Measurements from ENCODE around the gene SPHK2.

Gene SPHK2

GRCh38 chr19:48634036-48634342 lies 14.7 kb downstream of the SPHK2 start:
- intact Hi-C loops (cut with micrococcal nuclease), result no loop called here
- peak overlapping the region; percentile 99 for H3K4me3 Mint-ChIP-seq
- peak overlapping the region; percentile 94 for H3K27ac Mint-ChIP-seq
- no peaks in the 10 kb centered on the region for H3K27me3 Mint-ChIP-seq
- peaks cover 76% of the 10 kb centered on the region for H3K4me1 Mint-ChIP-seq (ENCODE audit: low read depth)
- peaks cover 85% of the 10 kb centered on the region for H3K36me3 Mint-ChIP-seq (ENCODE audit: low read depth)
- H3K9me3 Mint-ChIP-seq, result no peaks in the 10 kb centered on the region

GRCh38 chr19:48634424-48635262 lies 15.3 kb downstream of the SPHK2 start:
- peaks cover 83% of the 10 kb centered on the region for H3K36me3 Mint-ChIP-seq (ENCODE audit: low read depth)
- H3K9me3 Mint-ChIP-seq, result no peaks in the 10 kb centered on the region
- no peaks in the 10 kb centered on the region for H3K27me3 Mint-ChIP-seq
- intact Hi-C loops (cut with micrococcal nuclease), result no loop called here
- peak overlapping the region; percentile 99 for H3K4me3 Mint-ChIP-seq
- H3K4me1 Mint-ChIP-seq (ENCODE audit: low read depth), result peaks cover 80% of the 10 kb centered on the region
- peak overlapping the region; percentile 94 for H3K27ac Mint-ChIP-seq

- Mint-ChIP-seq H3K9me3 (no peaks in the 10 kb centered on the region), H3K27ac (peak overlapping the region; percentile 94), H3K27me3 (no peaks in the 10 kb centered on the region), H3K4me1 (ENCODE audit: low read depth) (peaks cover 79% of the 10 kb centered on the region), H3K36me3 (ENCODE audit: low read depth) (peaks cover 79% of the 10 kb centered on the region), H3K4me3 (peak overlapping the region; percentile 99)
- intact Hi-C loops (cut with micrococcal nuclease), result no loop called here
These were observed 16.1 kb downstream of the SPHK2 start for GRCh38 chr19:48635263-48635965.

GRCh38 chr19:48635966-48636858 lies 16.9 kb downstream of the SPHK2 start:
- Mint-ChIP-seq H3K27me3 (no peaks in the 10 kb centered on the region), H3K4me3 (peak overlapping the region; percentile 99), H3K9me3 (no peaks in the 10 kb centered on the region), H3K4me1 (ENCODE audit: low read depth) (peaks cover 71% of the 10 kb centered on the region), H3K36me3 (ENCODE audit: low read depth) (peaks cover 71% of the 10 kb centered on the region), H3K27ac (peak overlapping the region; percentile 94)
- intact Hi-C loops (cut with micrococcal nuclease), result no loop called here

GRCh38 chr19:48636859-48637448 lies 17.6 kb downstream of the SPHK2 start, which contains the start of gene DBP:
TSS of gene DBP (minus strand) at chr19:48637379. CDS start at chr19:48636994, 385 bp downstream.
- peaks cover 68% of the 10 kb centered on the region for H3K4me1 Mint-ChIP-seq (ENCODE audit: low read depth)
- no peaks in the 10 kb centered on the region for H3K27me3 Mint-ChIP-seq
- intact Hi-C loops (cut with micrococcal nuclease), result loop anchor here (1.0 kb wide), 1 partner anchor 18 kb away; the partner anchor contains the start of genes RPL18 and SPHK2
- H3K4me3 Mint-ChIP-seq, result peak within 1 kb of the TSS; percentile 99
- peaks cover 64% of the 10 kb centered on the region for H3K36me3 Mint-ChIP-seq (ENCODE audit: low read depth)
- H3K27ac Mint-ChIP-seq, result peak within 1 kb of the TSS; percentile 94
- no peaks in the 10 kb centered on the region for H3K9me3 Mint-ChIP-seq

GRCh38 chr19:48637449-48637947 lies 18.2 kb downstream of the SPHK2 start:
- Mint-ChIP-seq H3K4me1 (ENCODE audit: low read depth) (peaks cover 62% of the 10 kb centered on the region), H3K27ac (peak overlapping the region; percentile 94), H3K4me3 (peak overlapping the region; percentile 99), H3K27me3 (no peaks in the 10 kb centered on the region), H3K36me3 (ENCODE audit: low read depth) (peaks cover 58% of the 10 kb centered on the region), H3K9me3 (no peaks in the 10 kb centered on the region)
- intact Hi-C loops (cut with micrococcal nuclease), result loop anchor here (1.0 kb wide), 1 partner anchor 18 kb away; the partner anchor contains the start of genes RPL18 and SPHK2

GRCh38 chr19:48637948-48638830 lies 18.9 kb downstream of the SPHK2 start:
- Mint-ChIP-seq H3K4me3 (peak overlapping the region; percentile 99), H3K27me3 (no peaks in the 10 kb centered on the region), H3K27ac (peak overlapping the region; percentile 94)

GRCh38 chr19:48638831-48639381 lies 19.6 kb downstream of the SPHK2 start:
- Mint-ChIP-seq H3K9me3 (no peaks in the 10 kb centered on the region), H3K27me3 (no peaks in the 10 kb centered on the region), H3K27ac (peak overlapping the region; percentile 94), H3K36me3 (ENCODE audit: low read depth) (peaks cover 47% of the 10 kb centered on the region), H3K4me1 (ENCODE audit: low read depth) (peaks cover 48% of the 10 kb centered on the region), H3K4me3 (peak overlapping the region; percentile 99)
- intact Hi-C loops (cut with micrococcal nuclease), result no loop called here

More at GRCh38 chr19:48637948-48638830, 18.9 kb downstream of the SPHK2 start:
- no peaks in the 10 kb centered on the region for H3K9me3 Mint-ChIP-seq
- H3K36me3 Mint-ChIP-seq (ENCODE audit: low read depth), result peaks cover 51% of the 10 kb centered on the region
- intact Hi-C loops (cut with micrococcal nuclease), result loop anchor here (1.0 kb wide), 1 partner anchor 19 kb away; the partner anchor contains the start of genes RPL18 and SPHK2
- peaks cover 55% of the 10 kb centered on the region for H3K4me1 Mint-ChIP-seq (ENCODE audit: low read depth)

- Mint-ChIP-seq H3K4me3 (peak overlapping the region; percentile 43), H3K27me3 (no peaks in the 10 kb centered on the region), H3K9me3 (no peaks in the 10 kb centered on the region), H3K4me1 (ENCODE audit: low read depth) (peaks cover 48% of the 10 kb centered on the region), H3K36me3 (ENCODE audit: low read depth) (peaks cover 45% of the 10 kb centered on the region), H3K27ac (peak overlapping the region; percentile 94)
- intact Hi-C loops (cut with micrococcal nuclease), result loop anchor here (10.0 kb wide), 1 partner anchor 145 kb away; no protein-coding TSS in a partner anchor
These were observed 20.4 kb downstream of the SPHK2 start for GRCh38 chr19:48639483-48640375.

- intact Hi-C loops (cut with micrococcal nuclease), result loop anchor here (10.0 kb wide), 1 partner anchor 143 kb away; no protein-coding TSS in a partner anchor
- H3K27me3 Mint-ChIP-seq, result no peaks in the 10 kb centered on the region
- peaks cover 27% of the 10 kb centered on the region for H3K36me3 Mint-ChIP-seq (ENCODE audit: low read depth)
- H3K9me3 Mint-ChIP-seq, result no peaks in the 10 kb centered on the region
- no peak overlapping the region for H3K27ac Mint-ChIP-seq
- H3K4me3 Mint-ChIP-seq, result no peak overlapping the region
- H3K4me1 Mint-ChIP-seq (ENCODE audit: low read depth), result peaks cover 56% of the 10 kb centered on the region
These were observed 22.5 kb downstream of the SPHK2 start for GRCh38 chr19:48641850-48642249.

GRCh38 chr19:48642862-48643261 lies 23.6 kb downstream of the SPHK2 start:
- H3K27ac Mint-ChIP-seq, result no peak overlapping the region

More at GRCh38 chr19:48642862-48643261, 23.6 kb downstream of the SPHK2 start:
- intact Hi-C loops (cut with micrococcal nuclease), result loop anchor here (10.0 kb wide), 1 partner anchor 142 kb away; no protein-coding TSS in a partner anchor
- H3K4me3 Mint-ChIP-seq, result no peak overlapping the region
- H3K36me3 Mint-ChIP-seq (ENCODE audit: low read depth), result peaks cover 20% of the 10 kb centered on the region
- H3K9me3 Mint-ChIP-seq, result no peaks in the 10 kb centered on the region
- H3K4me1 Mint-ChIP-seq (ENCODE audit: low read depth), result peaks cover 59% of the 10 kb centered on the region
- no peaks in the 10 kb centered on the region for H3K27me3 Mint-ChIP-seq
